Astrocyte (in vitro differentiated cells and primary cell): ENCODE results near the gene TMEM63A. TPM values are rescaled to one million over a fixed set of nuclear protein-coding genes. Genes with fewer than 3 reads are reported as not detected.

ENCODE experiments used
- DNase-seq: peaks from one replicate; pipeline ENCODE4 v3.0.0-alpha.2; 2010; ENCODE audit warnings: low read depth
- FAIRE-seq: peaks from 2 replicates; lab custom pipeline; 2011; peaks lifted over from hg19 to GRCh38; lab: Jason Lieb, UNC
- H2AFZ ChIP-seq: 2 replicates; pipeline ENCODE4 v1.6.0; 2012; ENCODE audit warnings: low read depth, low read length, inconsistent platforms
- H3K27ac ChIP-seq: 2 replicates; pipeline ENCODE4 v1.5.1; 2011; ENCODE audit warnings: low read depth, low read length, inconsistent platforms
- H3K27me3 ChIP-seq: 2 replicates; pipeline ENCODE4 v1.6.0; 2011; ENCODE audit warnings: low read length, inconsistent platforms; ENCODE audit not compliant: insufficient read depth
- H3K36me3 ChIP-seq: 2 replicates; pipeline ENCODE4 v1.5.1; 2011; ENCODE audit warnings: low read length, inconsistent platforms; ENCODE audit not compliant: insufficient read depth
- H3K4me1 ChIP-seq: 2 replicates; pipeline ENCODE4 v1.5.1; 2011; ENCODE audit warnings: low read length, inconsistent platforms; ENCODE audit not compliant: insufficient read depth
- H3K4me2 ChIP-seq: 2 replicates; pipeline ENCODE4 v1.6.0; 2012; ENCODE audit warnings: low read length, inconsistent platforms
- H3K4me3 ChIP-seq: 2 replicates; pipeline ENCODE4 v1.5.1; 2011; ENCODE audit warnings: low read depth, mild to moderate bottlenecking, low read length, inconsistent platforms; ENCODE audit not compliant: insufficient read depth
- H3K79me2 ChIP-seq: 2 replicates; pipeline ENCODE4 v1.6.0; 2012; ENCODE audit warnings: mild to moderate bottlenecking, low read length, inconsistent platforms; ENCODE audit not compliant: insufficient read depth
- H3K9ac ChIP-seq: 2 replicates; pipeline ENCODE4 v1.6.0; 2012; ENCODE audit warnings: mild to moderate bottlenecking, low read length, inconsistent platforms
- H3K9me3 ChIP-seq: 2 replicates; pipeline ENCODE4 v1.5.1; 2012; ENCODE audit warnings: low read depth, mild to moderate bottlenecking, low read length, inconsistent platforms; ENCODE audit not compliant: insufficient read depth
- H4K20me1 ChIP-seq: 2 replicates; pipeline ENCODE4 v1.6.0; 2012; ENCODE audit warnings: low read length, inconsistent platforms; ENCODE audit not compliant: insufficient read depth
- H3K27ac Mint-ChIP-seq: one replicate; pipeline ENCODE4 v1.8.0; 2021; ENCODE audit warnings: mild to moderate bottlenecking, mixed read lengths; ENCODE audit not compliant: unreplicated experiment
- H3K27me3 Mint-ChIP-seq: one replicate; pipeline ENCODE4 v1.8.0; 2021; ENCODE audit warnings: low read depth, mixed read lengths; ENCODE audit not compliant: unreplicated experiment
- H3K36me3 Mint-ChIP-seq: one replicate; pipeline ENCODE4 v1.8.0; 2021; ENCODE audit warnings: low read depth, mixed read lengths; ENCODE audit not compliant: unreplicated experiment
- H3K4me1 Mint-ChIP-seq: one replicate; pipeline ENCODE4 v1.8.0; 2021; ENCODE audit warnings: low read depth, mixed read lengths; ENCODE audit not compliant: unreplicated experiment
- H3K4me3 Mint-ChIP-seq: one replicate; pipeline ENCODE4 v1.8.0; 2021; ENCODE audit warnings: mild to moderate bottlenecking, moderate library complexity, mixed read lengths; ENCODE audit not compliant: unreplicated experiment
- H3K9me3 Mint-ChIP-seq: one replicate; pipeline ENCODE4 v1.8.0; 2021; ENCODE audit warnings: mild to moderate bottlenecking, mixed read lengths; ENCODE audit not compliant: unreplicated experiment
- CTCF ChIP-seq: IDR thresholded peaks from 2 replicates; pipeline ENCODE4 v1.5.1; 2011; ENCODE audit warnings: low read depth, mild to moderate bottlenecking, inconsistent platforms, low read length, moderate library complexity; ENCODE audit not compliant: insufficient read depth
- EZH2 ChIP-seq: IDR thresholded peaks from 2 replicates; pipeline ENCODE4 v1.6.1; 2012; ENCODE audit warnings: mild to moderate bottlenecking, low read length, inconsistent platforms; ENCODE audit not compliant: insufficient read depth
- total RNA-seq: library from RNA; stranded (reverse); gene quantifications from 2 replicates; pipeline ENCODE4 v1.2.1, GENCODE V29; 2021

The TMEM63A gene
- total RNA-seq, 1 donor from 2014 or later = 28.7 TPM

GRCh38 chr1:225828706-225829345 lies 53.4 kb downstream of the TMEM63A start:
- Histone ChIP-seq H3K4me1 (no peaks in the 10 kb centered on the region), H3K4me2 (no peak overlapping the region), H2AFZ (no peak overlapping the region), H3K27me3 (no peaks in the 10 kb centered on the region), H3K4me3 (no peak overlapping the region), H4K20me1 (peaks cover 29% of the 10 kb centered on the region), H3K9me3 (no peaks in the 10 kb centered on the region), H3K79me2 (peaks cover 3% of the 10 kb centered on the region), H3K36me3 (no peaks in the 10 kb centered on the region), H3K9ac (no peak overlapping the region), H3K27ac (no peak overlapping the region)
- FAIRE-seq (no peak), DNase-seq (no peak)
- no peak overlapping the region for H3K4me3 Mint-ChIP-seq
- TF ChIP-seq CTCF (no peak), EZH2 (no peak)
- peaks cover 38% of the 10 kb centered on the region for H3K36me3 Mint-ChIP-seq
- H3K4me1 Mint-ChIP-seq = peaks cover 23% of the 10 kb centered on the region
- no peak overlapping the region for H3K27ac Mint-ChIP-seq
- no peaks in the 10 kb centered on the region for H3K27me3 Mint-ChIP-seq
- H3K9me3 Mint-ChIP-seq = no peaks in the 10 kb centered on the region

DNA sequence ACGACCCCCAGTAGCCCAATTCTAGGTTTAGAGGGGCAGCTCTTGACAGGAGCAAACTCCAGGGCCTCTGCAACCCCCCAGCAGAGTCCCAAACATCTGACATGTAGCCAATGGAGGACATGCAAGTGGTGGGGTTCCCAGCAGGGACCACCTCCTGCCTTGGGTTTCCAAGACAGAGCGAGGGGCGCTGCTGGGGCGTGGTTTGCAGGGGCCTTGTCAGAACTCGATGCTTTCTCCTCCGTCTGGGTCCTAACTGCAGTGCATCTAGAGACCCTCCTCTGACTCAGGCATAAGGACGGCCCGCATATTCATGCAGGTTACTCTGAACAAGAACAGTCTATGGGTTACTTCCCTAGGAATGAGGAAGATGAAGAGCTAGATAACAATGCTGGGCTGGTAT lies 55.1 kb downstream of the TMEM63A start:
- Histone ChIP-seq H3K4me3 (no peak overlapping the region), H3K27ac (no peak overlapping the region), H4K20me1 (peaks cover 29% of the 10 kb centered on the region), H3K4me2 (no peak overlapping the region), H3K79me2 (peaks cover 3% of the 10 kb centered on the region), H3K9me3 (no peaks in the 10 kb centered on the region), H2AFZ (no peak overlapping the region), H3K9ac (no peak overlapping the region), H3K27me3 (no peaks in the 10 kb centered on the region), H3K36me3 (no peaks in the 10 kb centered on the region), H3K4me1 (no peaks in the 10 kb centered on the region)
- H3K27me3 Mint-ChIP-seq = no peaks in the 10 kb centered on the region
- no peaks in the 10 kb centered on the region for H3K9me3 Mint-ChIP-seq
- H3K36me3 Mint-ChIP-seq = peaks cover 39% of the 10 kb centered on the region
- FAIRE-seq = no peak
- no peak for DNase-seq
- no peak overlapping the region for H3K27ac Mint-ChIP-seq
- TF ChIP-seq CTCF (no peak), EZH2 (no peak)
- no peak overlapping the region for H3K4me3 Mint-ChIP-seq
- peaks cover 25% of the 10 kb centered on the region for H3K4me1 Mint-ChIP-seq

DNA sequence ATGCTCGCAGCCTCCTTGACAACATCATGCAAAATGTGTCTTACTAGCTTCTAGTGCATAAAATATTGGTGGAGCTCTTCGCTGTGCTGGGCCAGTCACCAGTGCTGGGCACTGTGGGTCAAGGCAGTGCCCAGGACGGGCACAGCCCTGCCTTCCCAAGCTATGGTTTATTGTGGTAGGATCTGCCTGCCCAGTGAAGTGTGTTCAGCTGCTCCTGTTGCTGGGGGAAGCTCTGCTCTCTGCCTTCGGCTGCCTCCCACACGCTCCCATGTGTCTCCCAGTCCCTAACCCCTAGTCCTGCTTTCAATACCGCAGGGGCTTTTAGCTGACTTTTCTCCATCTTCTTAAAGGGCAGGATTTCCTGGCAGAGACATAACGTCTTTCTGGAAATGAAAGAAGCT lies 56.6 kb downstream of the TMEM63A start:
- Mint-ChIP-seq H3K27ac (no peak overlapping the region), H3K27me3 (no peaks in the 10 kb centered on the region), H3K4me1 (peaks cover 27% of the 10 kb centered on the region), H3K9me3 (no peaks in the 10 kb centered on the region), H3K4me3 (no peak overlapping the region), H3K36me3 (peaks cover 28% of the 10 kb centered on the region)
- H3K79me2 ChIP-seq = peaks cover 3% of the 10 kb centered on the region
- DNase-seq (no peak), FAIRE-seq (no peak)
- no peaks in the 10 kb centered on the region for H3K27me3 ChIP-seq
- no peaks in the 10 kb centered on the region for H3K4me1 ChIP-seq
- no peak overlapping the region for H3K4me2 ChIP-seq
- no peaks in the 10 kb centered on the region for H3K36me3 ChIP-seq
- no peak overlapping the region for H3K4me3 ChIP-seq
- TF ChIP-seq CTCF (no peak), EZH2 (no peak)
- H3K9me3 ChIP-seq = no peaks in the 10 kb centered on the region
- H4K20me1 ChIP-seq = peaks cover 29% of the 10 kb centered on the region
- H3K9ac ChIP-seq = no peak overlapping the region
- no peak overlapping the region for H2AFZ ChIP-seq
- no peak overlapping the region for H3K27ac ChIP-seq
